Stimulated activated CD4-positive, alpha-beta T cell treated with anti-CD3 and anti-CD28 coated beads, Interleukin-4, amount 100 ng/mL, for 48 hours (primary cell): ENCODE measurements around the gene NUDCD3.

Experiments used
- DNase-seq, 2 donors: peaks; one replicate each; pipeline ENCODE4 v3.0.0-alpha.2; 2020; ENCODE audit warnings: low read depth in 2 of 2

NUDCD3 gene

DNA sequence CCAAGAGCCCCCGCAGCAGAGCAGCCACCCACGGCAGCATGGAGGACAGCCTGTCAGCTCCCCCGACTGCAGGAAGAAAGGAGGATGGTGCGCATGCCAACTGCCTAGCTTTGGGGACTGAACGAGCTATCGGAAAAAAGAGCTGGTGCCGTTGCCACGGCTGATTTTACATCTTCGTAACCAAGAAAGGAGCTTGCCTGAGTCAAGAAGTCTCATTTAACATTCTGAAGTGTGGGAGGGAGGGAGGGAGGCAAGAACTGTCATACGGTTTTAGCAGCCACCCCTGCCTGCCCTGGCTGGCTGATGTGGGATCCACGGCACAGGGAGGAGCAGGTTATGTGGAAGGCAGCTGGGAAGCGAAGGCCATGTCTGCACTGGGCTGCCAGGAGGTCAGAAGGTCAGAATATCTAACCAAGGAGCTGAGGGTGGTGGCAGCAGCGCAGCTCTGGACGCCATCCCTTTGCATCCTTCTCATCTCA lies 90.4 kb downstream of the NUDCD3 start:
- no peak for DNase-seq

DNA sequence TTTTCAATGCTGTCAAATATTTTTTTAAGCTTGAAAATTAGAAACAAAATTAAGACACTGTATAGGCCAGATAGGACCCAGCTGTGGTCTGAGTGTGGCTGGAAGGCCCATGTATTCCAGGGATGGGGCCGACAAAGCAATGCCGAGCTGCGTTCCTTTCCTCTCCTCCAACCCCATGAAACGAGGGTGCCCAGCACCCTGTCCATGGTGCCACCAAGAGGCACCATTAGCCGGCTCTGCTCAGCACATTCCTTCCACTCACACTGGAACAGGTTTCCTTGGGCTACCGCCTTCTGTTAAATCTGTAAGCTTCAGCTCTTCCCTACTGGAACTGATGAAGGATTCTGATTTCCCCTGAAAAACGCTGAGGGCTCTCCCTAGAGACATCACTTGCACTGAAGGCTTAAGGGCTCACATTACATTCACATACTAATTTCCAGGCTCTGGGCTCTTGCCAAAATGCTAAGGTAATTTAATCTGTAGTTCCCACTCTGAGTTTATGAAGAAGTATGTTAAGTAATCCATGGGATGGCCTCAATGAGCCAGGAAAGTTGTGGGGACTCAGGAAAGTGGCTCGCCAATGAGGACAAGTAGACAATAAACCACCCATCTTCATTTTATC lies 91.4 kb downstream of the NUDCD3 start:
- no peak for DNase-seq

DNA sequence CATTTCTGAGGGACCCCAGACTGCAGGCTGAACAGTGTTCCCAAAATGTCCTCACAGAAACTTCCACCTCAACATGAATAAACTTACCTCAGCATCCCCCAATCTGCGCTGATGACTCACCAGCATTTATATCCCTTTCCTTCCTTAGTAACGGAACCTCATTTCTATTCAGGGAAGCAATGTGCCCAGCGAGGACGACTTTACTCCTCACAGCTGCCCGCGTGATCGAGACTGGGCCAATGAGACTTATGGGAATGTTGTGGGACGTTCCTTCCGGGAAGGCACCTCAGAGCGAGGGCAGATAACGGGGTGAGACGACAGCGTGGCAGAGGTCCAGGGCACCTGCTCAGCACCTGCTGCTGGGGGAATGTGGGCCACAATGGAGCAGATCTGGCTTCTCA lies 91.9 kb downstream of the NUDCD3 start:
- DNase-seq = no peak

DNA sequence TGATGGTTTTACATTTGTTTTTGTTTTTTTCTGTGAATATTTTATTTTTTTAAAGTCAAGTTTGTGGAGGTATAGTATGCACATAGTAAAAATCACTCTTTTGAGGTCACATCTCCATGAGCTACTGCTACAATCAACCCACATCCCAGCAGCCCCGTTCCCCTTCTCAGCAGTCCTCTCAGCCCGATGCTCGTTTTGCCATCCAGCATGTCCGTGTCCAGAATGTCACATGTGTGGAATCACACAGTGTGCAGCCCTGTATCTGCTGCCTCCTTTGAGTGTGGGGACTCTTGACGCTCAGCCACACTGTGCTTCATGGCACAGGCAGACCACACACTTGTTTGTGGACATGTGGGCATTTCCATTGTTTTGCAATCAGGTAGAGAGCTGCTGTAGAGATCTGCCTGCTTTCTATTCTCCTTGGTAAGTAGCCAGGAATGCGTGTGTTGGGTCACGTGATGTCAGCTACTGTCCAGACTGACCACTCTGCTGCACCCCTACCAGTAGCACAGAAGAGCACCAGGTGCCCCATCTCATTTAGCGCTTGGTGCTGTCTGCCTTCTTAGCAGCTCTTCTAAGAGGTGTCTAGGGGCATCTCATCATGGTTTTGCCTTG lies 93.4 kb downstream of the NUDCD3 start:
- no peak for DNase-seq

DNA sequence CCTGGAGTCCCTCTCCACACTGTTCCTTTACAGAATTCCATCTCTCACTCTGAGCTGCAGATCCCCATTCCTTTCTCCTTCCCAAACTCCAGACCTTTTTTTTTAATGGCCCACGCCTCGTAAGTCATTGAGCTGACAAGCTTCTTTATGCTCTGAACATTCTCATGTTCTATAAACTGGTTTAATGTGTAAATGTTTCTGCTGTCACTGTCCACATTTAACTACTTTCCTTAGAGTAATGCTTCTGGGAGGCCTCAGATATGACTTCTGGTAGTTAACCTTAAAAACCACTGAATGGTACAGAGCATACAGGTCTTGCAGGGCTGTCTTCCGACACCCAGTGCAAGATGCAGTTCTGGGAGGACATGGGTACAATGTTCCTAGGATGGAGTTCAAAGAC lies 94.0 kb downstream of the NUDCD3 start:
- DNase-seq = no peak

DNA sequence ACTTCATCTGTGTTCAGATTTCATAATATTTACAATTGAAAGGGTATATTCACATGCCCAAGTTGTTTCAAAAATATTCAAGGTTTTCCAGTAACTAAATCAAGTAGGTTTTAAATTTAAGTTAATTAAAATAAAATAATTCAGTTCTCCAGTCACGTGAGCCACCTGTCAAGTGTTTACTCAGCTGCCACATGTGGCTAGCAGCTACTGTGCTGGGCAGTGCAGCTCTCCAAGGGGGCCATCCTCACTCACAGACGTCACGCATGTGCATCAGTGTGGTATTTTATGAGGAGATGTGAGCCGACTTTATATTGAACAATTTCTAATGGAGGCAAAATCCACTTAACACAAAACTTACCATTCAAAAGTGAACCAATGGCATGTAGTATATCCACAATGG lies 95.4 kb downstream of the NUDCD3 start:
- DNase-seq = no peak

DNA sequence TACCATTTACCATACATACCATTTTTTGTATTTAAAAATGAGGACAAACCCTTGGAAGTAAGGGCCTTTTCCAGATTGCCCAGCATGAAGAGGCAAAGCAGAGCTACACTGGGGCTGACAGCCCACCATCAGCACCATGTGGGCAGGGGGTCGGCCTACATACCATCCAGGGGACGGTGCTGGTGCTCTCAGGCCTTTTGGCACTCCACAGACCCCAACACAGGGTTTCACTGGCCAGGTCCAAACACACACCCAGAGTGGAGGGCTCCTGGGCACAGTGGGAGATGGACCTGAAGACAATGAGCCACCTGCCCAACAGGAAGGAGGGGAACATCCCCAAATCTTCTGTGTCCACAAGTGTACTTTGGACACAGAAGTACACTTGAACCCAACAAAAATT lies 95.8 kb downstream of the NUDCD3 start:
- no peak for DNase-seq

DNA sequence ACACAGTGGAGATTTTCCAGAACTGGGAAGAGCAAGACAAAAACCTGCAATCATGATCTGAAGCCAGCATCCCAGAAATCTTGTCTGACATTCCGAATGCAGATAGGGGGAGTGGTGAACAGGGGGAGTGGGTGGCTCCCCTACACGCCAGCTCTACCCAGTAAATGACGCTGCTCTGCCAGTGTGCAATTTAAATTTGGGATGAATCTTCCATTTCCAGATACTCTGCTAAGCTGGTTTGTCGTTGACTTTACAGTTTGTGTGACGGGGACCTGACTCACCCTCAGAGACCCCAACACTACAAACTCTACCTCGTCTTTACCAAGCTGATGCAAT lies 96.4 kb downstream of the NUDCD3 start:
- DNase-seq = no peak

DNA sequence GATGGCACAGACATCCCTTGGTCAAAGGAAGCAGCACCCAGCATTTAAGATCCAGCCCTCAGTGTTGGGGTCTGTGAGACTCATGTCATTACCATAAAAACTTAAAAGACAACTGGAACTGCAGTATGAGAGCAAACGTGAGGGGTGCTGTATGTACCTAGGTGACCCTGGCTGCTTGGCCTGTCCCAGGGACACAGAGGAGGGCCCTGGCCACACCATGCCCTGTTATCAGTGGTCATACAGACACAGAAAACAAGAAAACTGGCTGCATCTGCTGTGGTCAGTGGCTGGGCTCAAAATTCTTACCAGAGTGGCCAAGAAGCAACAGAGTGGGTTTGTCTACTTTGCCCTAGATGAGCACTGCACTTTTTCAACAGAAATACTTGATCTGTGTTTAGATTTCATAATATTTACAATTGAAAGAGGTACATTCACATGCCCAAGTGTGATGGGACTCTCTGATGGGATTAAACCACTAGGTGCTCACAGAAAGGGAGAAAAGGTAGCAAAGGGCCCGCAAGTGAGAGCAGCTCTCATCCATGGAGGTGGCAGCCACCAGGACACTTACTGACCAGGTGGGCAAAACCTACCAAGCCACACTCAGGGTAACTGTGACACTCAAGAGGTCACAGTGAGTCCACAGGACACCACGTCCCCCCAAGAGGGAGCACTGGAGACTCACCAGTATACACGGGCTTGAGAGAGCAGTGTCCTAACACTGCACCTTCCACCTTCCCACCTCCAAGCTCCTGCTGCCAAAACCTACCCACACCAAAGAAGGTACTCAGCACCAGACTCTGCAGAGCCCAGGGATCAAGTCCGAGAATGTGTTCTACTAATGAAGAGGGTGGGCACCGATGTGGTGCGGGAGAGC lies 97.0 kb downstream of the NUDCD3 start:
- DNase-seq = no peak

DNA sequence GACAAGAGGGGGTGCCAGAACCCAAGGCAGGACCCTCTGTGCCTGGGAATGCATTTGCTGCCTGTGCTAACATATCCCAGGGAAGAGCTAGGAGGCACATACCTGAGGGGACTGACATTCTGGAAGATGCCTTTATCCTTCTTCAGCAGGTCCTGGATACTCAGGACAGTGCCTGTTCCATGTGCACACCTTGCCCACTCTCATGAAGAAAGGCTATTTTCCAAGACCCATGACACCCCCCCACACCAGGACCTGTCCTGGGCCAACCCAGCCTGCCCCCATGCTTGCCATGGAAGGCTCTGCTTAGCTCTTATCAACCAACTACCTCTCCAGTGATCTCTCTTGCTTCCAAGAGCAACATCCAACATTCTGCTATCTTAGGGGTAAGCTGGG lies 97.8 kb downstream of the NUDCD3 start:
- DNase-seq = no peak

DNA sequence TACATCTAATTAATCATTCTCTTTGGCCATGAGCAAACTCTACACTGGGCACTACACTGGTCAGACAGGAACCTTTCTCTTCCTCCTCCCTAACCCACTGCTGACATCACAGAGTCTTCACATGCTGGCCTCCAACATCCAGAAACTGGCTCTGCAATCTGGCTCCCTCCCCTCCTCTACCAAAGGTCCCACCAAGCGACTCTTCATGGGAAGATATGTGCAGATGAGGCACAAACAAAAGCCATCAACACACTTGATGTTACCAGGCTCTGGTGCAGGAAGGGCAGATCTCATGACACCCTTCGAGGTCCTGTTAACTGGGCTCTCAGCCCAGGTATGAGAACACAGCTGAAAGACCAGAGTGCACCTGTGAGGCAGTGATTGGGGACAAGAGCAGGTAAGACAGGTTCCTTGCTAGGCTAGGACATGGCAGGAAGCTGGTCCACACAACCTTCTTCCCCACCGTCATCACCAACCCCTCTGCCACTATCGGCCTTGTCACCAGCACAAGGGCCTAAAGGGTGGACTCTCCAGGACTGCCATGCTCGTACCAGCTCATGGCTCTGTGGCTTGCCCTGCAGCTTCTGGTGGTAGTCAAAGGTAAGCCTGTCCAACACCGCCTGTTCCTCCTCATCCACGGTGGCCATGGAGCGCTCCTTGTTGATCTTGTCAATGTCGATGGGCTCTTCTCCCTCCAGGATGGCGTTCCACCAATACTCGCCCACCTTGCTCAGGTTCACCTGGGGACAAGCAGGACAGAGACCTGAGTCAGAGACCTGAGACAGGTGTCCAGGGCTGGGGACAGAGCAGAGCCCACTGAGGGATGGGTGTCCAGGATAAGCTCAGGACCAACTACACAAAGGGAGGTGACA lies 98.5 kb downstream of the NUDCD3 start:
- no peak for DNase-seq

DNA sequence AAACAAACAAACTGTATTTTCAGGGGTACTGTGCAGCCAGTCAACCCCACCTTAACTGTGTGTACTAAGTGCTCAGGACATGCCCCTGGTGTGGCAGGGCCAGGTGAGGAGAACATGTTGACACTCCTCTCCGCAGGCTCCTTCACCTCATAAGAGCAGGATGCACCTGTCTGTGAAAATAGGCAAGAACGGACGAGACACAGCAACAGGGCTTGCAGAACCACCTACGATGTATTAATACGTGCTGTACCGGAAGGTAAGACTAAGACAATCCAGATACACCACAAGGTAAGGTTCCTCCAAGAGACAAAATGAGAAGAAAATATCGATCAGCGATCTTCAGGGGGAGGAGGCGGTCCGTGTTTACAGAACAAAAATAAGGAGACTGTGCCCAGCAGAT lies 99.3 kb downstream of the NUDCD3 start:
- DNase-seq = no peak

DNA sequence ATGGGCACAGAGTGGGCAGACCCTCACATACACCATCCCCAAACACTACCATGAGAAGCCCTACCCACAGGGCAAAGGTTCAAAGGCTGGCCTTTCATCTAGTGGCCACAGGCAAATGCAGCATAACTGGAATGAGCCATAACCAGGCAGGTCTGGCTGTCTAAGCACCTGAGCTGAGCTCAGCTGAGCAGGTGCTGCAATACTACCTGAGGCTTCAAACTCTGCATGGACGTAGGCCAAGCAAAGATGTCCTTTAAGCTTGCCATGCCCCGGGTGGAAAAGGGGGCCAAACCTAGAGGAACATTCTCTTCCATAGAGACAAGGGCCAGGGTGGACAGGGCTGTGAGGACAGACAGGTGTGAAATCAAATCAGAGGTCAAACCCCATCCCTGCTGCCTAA lies 99.8 kb downstream of the NUDCD3 start:
- no peak for DNase-seq

DNA sequence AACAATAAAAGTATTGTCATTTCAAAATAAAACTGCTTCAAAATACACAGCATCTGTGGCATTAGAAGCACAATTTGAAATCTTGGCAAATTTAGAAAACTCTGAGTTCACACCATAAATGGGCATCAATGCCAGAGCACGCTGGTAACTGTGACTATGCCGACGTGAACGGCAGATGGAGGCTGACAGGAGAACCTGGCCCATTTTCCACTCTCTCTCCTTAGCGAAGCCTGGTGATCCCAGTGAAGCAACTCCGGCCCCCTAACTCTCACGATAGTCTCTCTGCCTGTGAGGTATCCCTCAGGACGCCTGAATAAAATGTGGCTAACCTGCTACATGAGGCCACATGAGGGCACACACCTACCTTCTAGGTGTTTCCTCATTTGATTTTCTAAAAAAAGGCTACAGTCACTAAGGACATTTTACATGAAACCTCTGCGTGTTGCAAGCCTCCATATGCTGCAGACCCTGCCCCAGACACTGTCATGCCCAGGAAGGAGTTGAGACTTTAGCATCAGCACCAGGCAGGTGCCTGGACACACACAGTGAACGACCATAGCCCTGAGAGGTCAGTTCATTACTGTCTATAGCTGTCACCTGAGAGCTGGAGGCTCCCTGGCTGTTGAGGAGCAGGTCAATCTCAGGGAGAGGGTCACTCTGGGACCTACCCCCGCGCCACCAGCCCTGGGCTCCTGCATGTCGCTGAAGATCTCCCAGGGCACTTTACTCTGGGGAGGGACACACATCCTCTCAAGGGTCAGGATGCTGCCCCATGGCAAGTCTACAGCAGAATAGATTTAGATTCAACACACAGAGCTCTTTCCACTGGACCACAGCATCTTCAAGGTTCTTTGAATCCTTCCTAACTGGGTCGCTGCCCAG lies 102.1 kb downstream of the NUDCD3 start:
- no peak for DNase-seq

DNA sequence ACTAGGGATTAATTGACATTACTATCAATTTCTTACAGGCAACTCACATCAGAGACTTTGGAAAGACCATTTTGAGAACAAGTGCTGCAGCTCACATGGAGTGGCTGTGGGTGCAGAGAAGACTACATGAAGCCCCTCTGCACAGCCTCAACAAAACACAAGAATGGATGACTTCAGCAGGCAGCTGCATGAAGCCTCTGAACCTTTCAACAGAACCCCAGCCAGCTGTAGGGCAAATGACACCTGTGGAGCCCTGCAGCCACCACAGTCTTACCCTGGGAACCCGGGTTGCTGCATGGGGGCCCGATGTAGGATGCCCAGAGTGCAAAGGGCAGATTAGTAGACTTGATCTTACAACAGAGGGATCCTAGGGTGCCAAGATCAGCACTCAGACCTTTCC lies 103.1 kb downstream of the NUDCD3 start:
- no peak for DNase-seq

DNA sequence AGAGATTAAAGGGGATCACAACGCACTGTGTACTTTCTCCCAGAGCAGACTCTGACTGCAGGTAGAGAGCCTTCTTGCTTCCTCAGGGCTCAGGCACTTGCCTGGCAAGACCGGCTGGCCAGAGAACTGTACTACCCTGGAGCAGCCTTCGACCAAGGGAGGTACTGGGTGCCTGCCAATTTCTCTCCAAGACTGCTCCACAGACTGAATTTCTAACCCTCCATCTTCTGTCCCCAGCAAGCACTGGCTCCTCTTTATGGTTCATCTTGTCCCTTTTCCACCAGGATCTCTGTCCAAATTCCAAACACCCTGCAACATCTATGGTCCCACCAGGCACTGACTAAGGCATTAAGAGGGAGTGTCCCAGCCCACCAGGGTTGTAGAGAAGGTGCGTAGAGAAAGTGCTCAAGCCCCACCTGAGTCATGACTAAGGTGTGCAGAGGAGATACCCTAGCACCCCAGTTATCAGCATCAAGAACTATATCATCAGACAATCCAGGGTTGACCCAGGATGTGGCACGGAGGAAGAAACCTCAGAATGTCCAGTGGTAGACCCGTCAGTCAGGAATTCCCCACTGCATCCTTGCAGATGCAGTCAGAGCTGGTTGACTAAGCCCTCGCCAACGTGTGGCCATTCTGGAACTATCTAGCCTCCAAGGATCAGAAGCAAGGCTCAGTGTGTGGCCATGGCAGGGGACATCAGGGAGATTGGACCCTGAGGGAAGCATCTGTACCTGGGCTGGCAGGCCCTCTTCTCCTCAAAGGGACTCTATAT lies 104.1 kb downstream of the NUDCD3 start:
- DNase-seq = no peak

DNA sequence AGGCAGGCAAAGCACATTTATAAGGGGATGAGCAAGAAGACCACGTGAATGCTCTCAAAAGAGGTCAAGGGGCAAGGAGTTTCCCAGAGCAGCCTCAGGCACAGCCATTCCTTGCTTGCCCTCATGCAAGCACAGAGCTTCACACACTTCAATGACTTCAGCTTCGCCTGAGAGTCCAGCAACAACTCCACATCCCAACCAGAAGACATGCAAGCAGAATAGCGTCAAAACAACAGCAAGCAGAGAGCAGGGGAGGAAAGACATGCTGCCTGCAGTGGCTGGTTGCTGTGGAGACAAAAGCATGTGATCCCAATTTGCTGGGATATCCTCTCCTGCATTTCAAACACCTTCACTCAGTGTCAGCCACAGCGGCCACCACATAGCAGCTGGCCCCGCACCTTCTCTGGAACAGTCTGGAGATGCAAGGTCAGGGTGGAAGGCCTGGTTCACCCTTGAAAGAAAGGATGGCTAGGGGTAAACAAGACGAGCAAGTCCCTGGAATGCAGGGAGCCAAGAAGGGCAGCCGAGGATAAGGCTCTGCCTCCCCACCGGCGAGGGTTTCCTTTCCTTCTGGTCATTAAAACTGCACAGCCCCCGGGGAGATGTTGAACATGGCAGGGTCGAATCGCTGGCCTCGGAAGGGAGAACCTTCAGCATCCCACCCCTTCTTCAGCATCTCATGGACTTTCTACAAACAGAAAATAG lies 104.9 kb downstream of the NUDCD3 start:
- DNase-seq = no peak

DNA sequence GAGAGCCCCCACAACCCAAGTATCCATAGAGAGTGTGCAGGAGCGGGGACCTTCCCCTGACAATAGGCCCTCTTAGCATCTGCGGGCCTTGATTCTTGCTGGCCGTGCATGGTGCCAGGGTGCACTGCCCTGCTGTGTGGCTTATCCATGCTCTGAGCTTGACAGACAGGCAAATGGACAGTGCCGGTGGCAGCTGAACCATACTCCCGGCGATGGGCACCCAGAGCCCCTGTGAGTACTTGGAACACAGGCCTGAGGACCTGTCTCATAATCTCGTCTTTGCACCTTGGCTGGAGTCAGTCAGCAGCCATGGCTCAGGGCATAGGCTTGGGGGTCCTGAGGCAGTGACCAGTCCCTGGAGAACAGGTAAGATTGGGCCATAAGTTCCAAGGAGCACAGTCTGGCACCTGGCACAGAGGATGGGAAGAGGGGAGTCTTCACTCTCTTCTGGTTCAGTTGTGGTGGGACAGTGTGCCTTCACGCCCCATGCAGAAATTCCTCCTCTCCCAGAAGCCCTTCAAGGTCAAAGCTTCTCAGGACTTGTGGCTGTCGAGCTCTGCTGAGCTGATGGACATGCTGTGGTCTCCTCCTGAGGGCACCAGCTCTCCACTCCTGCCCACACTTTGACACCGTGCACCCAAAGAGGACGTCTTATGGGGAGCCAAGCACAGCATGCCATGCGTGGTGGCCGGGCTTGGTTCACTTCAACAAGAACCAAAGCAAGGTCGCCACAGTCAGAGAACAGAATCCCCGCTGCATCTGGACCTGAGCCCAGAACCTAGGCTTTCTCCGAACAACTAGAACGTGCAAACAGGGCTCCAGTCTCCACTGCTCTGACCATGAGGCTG lies 105.6 kb downstream of the NUDCD3 start:
- no peak for DNase-seq

DNA sequence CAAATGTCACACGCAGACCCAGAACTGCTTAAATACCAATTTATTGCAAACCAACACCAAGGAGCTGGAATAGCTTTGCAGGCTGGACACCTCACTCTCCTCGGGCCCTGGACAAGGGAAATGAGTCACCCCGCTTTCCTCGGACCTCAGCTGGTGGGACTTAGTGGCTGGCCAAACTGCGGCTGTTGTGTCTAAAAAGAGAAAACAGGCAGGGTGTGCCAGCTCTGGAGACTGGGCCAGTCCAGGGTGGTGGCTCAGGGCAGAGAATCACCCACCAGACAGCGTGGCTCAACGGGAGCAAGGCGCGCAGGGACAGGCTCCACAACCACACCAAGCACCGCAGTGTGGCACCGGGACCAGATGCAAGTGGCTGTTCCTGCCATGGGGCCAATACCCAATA lies 106.9 kb downstream of the NUDCD3 start:
- no peak for DNase-seq
